ENCODE measurements around the gene IRAK1BP1. TPM values are rescaled to one million over a fixed set of nuclear protein-coding genes. Genes with fewer than 3 reads are reported as not detected.

IRAK1BP1 gene
- total RNA-seq, 1 donor from 2014 or later, result 4.2 TPM

GRCh38 chr6:78832091-78832808, 35.1 kb upstream of the IRAK1BP1 start:
- Histone ChIP-seq H3K27ac (no peak overlapping the region), H3K36me3 (no peaks in the 10 kb centered on the region), H3K4me3 (no peak overlapping the region), H3K9me3 (no peaks in the 10 kb centered on the region), H3K4me1 (no peaks in the 10 kb centered on the region), H3K27me3 (no peaks in the 10 kb centered on the region)
- TF ChIP-seq CTCF (IDR thresholded peaks at IDR 0.05), result no peak
- no peak for TF ChIP-seq POLR2A (IDR thresholded peaks at IDR 0.05)
- TF ChIP-seq POLR2AphosphoS5 (IDR thresholded peaks at IDR 0.05; ENCODE audit: insufficient read depth in 1 of 2, low read depth in 1 of 2), result no peak
- intact Hi-C loops (cut with DNase I), result no loop called here
- no peak for DNase-seq (ENCODE audit: extremely low spot score in 2 of 2)

GRCh38 chr6:78835817-78836216, 31.5 kb upstream of the IRAK1BP1 start:
- no peak overlapping the region for H3K4me3 ChIP-seq
- DNase-seq (ENCODE audit: extremely low spot score in 2 of 2), result no peak
- intact Hi-C loops (cut with DNase I), result no loop called here

GRCh38 chr6:78836598-78836997, 30.8 kb upstream of the IRAK1BP1 start:
- Histone ChIP-seq H3K4me1 (no peaks in the 10 kb centered on the region), H3K27me3 (no peaks in the 10 kb centered on the region), H3K9me3 (no peaks in the 10 kb centered on the region), H3K4me3 (no peak overlapping the region), H3K36me3 (no peaks in the 10 kb centered on the region), H3K27ac (no peak overlapping the region)
- intact Hi-C loops (cut with DNase I), result no loop called here
- no peak for DNase-seq (ENCODE audit: extremely low spot score in 2 of 2)
- TF ChIP-seq POLR2AphosphoS5 (IDR thresholded peaks at IDR 0.05; ENCODE audit: insufficient read depth in 1 of 2, low read depth in 1 of 2) (no peak), CTCF (IDR thresholded peaks at IDR 0.05) (no peak), POLR2A (IDR thresholded peaks at IDR 0.05) (no peak)

More at GRCh38 chr6:78835817-78836216, 31.5 kb upstream of the IRAK1BP1 start:
- Histone ChIP-seq H3K27ac (no peak overlapping the region), H3K9me3 (no peaks in the 10 kb centered on the region), H3K36me3 (no peaks in the 10 kb centered on the region), H3K27me3 (no peaks in the 10 kb centered on the region), H3K4me1 (no peaks in the 10 kb centered on the region)
- TF ChIP-seq POLR2A (IDR thresholded peaks at IDR 0.05) (no peak), POLR2AphosphoS5 (IDR thresholded peaks at IDR 0.05; ENCODE audit: insufficient read depth in 1 of 2, low read depth in 1 of 2) (no peak), CTCF (IDR thresholded peaks at IDR 0.05) (no peak)

- Histone ChIP-seq H3K4me3 (no peak overlapping the region), H3K4me1 (no peaks in the 10 kb centered on the region), H3K27me3 (no peaks in the 10 kb centered on the region), H3K36me3 (no peaks in the 10 kb centered on the region), H3K9me3 (no peaks in the 10 kb centered on the region), H3K27ac (no peak overlapping the region)
- TF ChIP-seq CTCF (IDR thresholded peaks at IDR 0.05), result no peak
- TF ChIP-seq POLR2AphosphoS5 (IDR thresholded peaks at IDR 0.05; ENCODE audit: insufficient read depth in 1 of 2, low read depth in 1 of 2), result no peak
- no peak for TF ChIP-seq POLR2A (IDR thresholded peaks at IDR 0.05)
- no peak for DNase-seq (ENCODE audit: extremely low spot score in 2 of 2)
- intact Hi-C loops (cut with DNase I), result no loop called here
Measured at GRCh38 chr6:78841111-78841510, 26.2 kb upstream of the IRAK1BP1 start.

- H3K36me3 ChIP-seq, result no peaks in the 10 kb centered on the region
- H3K4me3 ChIP-seq, result no peak overlapping the region
- intact Hi-C loops (cut with DNase I), result no loop called here
- DNase-seq (ENCODE audit: extremely low spot score in 2 of 2), result no peak
- H3K27ac ChIP-seq, result no peak overlapping the region
- TF ChIP-seq CTCF (IDR thresholded peaks at IDR 0.05), result no peak
- TF ChIP-seq POLR2A (IDR thresholded peaks at IDR 0.05), result no peak
- TF ChIP-seq POLR2AphosphoS5 (IDR thresholded peaks at IDR 0.05; ENCODE audit: insufficient read depth in 1 of 2, low read depth in 1 of 2), result no peak
- H3K4me1 ChIP-seq, result no peaks in the 10 kb centered on the region
- H3K9me3 ChIP-seq, result no peaks in the 10 kb centered on the region
- H3K27me3 ChIP-seq, result no peaks in the 10 kb centered on the region
Measured at GRCh38 chr6:78842953-78843352, 24.4 kb upstream of the IRAK1BP1 start.
